Measurements from ENCODE around the gene TRIM9. TPM values are rescaled to one million over a fixed set of nuclear protein-coding genes. Genes with fewer than 3 reads are reported as not detected.

Gene TRIM9
- total RNA-seq, 2 donors from 2014 or later = 0.78 to 9.2 TPM

DNA sequence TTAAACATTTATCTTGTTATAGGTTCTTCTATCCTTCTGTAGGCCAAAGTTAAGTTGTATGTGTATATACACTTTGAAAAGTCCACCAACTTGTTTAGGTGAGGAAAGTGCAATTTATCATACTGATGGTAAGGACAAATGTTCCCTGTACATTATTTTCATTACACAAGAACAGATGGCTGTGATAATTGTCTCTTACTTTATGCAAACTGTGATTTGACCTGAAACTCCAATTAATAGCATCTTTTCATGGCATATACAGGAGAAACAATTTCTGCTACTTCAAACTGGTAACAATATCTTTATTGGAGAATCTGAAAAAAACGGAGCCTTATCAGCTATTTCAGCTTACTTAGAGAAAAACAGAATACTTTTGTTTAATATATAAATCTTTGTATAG, 5.6 kb downstream of the TRIM9 start:
- no peak for TF ChIP-seq POLR2A (IDR thresholded peaks at IDR 0.05)
- TF ChIP-seq, protein P1, sequence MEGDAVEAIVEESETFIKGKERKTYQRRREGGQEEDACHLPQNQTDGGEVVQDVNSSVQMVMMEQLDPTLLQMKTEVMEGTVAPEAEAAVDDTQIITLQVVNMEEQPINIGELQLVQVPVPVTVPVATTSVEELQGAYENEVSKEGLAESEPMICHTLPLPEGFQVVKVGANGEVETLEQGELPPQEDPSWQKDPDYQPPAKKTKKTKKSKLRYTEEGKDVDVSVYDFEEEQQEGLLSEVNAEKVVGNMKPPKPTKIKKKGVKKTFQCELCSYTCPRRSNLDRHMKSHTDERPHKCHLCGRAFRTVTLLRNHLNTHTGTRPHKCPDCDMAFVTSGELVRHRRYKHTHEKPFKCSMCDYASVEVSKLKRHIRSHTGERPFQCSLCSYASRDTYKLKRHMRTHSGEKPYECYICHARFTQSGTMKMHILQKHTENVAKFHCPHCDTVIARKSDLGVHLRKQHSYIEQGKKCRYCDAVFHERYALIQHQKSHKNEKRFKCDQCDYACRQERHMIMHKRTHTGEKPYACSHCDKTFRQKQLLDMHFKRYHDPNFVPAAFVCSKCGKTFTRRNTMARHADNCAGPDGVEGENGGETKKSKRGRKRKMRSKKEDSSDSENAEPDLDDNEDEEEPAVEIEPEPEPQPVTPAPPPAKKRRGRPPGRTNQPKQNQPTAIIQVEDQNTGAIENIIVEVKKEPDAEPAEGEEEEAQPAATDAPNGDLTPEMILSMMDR (IDR thresholded peaks at IDR 0.05) = no peak
- no peak overlapping the region for H3K27ac ChIP-seq
- peaks cover 9% of the 10 kb centered on the region for H3K4me1 ChIP-seq
- peaks cover 0 to 10% of the 10 kb centered on the region in 2 donors for H3K27me3 ChIP-seq
- no peaks in the 10 kb centered on the region for H3K36me3 ChIP-seq (replicated peaks in 1 of 2; ENCODE audit: insufficient read depth in 1 of 2, low read depth in 2 of 2)
- H3K9me3 ChIP-seq = no peaks in the 10 kb centered on the region
- 50 to 51% methylated on average over 1 of the region's 1 CpG for WGBS, 2 donors
- ATAC-seq (no peak), DNase-seq (no peak)
- no peak overlapping the region for H3K4me3 ChIP-seq
- intact Hi-C loops (cut with DNase I) = no loop called here

DNA sequence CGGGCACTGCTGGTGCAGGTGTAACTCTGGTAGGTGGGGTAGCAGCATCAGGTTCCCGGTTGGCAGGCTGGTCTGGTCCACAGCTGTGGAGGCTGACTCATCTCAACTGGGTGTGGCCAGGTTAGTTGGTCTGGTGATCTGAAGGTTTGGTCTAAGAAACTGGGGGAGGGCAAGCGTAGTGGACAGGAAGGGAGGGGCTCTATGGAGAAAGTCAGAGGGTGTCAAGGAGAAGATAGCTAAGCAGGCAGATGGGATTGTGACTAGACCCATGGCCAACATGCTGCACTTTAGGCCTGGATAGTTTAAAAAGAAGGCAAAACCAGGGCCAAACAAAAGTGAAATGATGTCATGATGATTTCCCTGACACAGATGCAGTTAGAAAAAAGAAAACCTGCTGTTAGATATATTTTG, 7.9 kb downstream of the TRIM9 start:
- Histone ChIP-seq H3K4me3 (no peak overlapping the region), H3K27me3 (no peaks in the 10 kb centered on the region), H3K27ac (no peak overlapping the region), H3K36me3 (replicated peaks in 1 of 2; ENCODE audit: insufficient read depth in 1 of 2, low read depth in 2 of 2) (no peaks in the 10 kb centered on the region), H3K4me1 (no peaks in the 10 kb centered on the region), H3K9me3 (no peaks in the 10 kb centered on the region)
- DNase-seq = no peak
- no peak for ATAC-seq
- intact Hi-C loops (cut with DNase I) = no loop called here
- 82 to 86% methylated on average over 3 of the region's 3 CpGs for WGBS, 2 donors
- TF ChIP-seq, protein P1 (IDR thresholded peaks at IDR 0.05) = no peak
- no peak for TF ChIP-seq POLR2A (IDR thresholded peaks at IDR 0.05)

DNA sequence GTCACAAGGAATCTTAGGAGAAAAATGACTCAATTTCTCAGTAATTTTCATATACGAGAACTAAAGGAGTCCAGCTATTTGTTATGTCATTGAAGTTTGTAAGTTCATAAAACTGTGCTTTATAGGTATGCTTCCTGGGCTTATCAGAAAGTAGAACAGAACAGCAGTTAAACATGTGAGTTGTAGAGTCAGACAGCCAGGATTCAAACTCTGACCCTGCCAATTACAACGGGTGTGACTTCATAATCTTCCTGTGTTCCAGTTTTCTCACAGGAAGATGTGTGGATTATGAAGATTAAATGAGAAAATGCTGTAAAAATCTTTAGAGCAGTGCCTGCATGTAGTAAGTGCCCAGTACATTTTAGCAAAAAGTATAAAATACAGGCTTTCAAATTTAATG, 8.9 kb downstream of the TRIM9 start:
- no peak overlapping the region for H3K27ac ChIP-seq

DNA sequence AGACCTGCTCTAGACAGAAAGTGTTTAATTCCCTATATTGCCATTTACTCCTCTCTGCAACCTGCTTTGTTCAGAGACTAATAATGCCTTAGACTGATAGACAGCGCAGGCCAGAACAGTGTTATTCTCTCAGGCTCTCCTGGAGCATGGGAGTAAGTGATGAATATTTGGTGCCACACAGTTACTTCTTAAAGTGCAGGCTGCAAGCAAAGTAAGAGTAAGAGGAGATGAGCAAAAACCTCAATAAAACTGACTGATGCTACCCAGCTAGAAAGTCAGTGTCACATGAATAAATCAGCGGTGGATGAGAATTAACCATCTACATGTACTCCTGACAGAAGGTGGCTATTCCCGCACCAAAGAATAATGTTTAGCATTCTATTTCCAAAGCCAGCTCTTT, 9.9 kb downstream of the TRIM9 start:
- no peaks in the 10 kb centered on the region for H3K9me3 ChIP-seq
- no peak overlapping the region for H3K4me3 ChIP-seq
- DNase-seq (no peak), ATAC-seq (no peak)
- TF ChIP-seq, protein P1 (IDR thresholded peaks at IDR 0.05) = no peak
- no peak for TF ChIP-seq POLR2A (IDR thresholded peaks at IDR 0.05)
- H3K4me1 ChIP-seq = no peaks in the 10 kb centered on the region
- intact Hi-C loops (cut with DNase I) = no loop called here
- no peaks in the 10 kb centered on the region for H3K36me3 ChIP-seq (replicated peaks in 1 of 2; ENCODE audit: insufficient read depth in 1 of 2, low read depth in 2 of 2)
- WGBS, 2 donors = 92 to 95% methylated on average over 3 of the region's 3 CpGs
- no peak overlapping the region for H3K27ac ChIP-seq
- H3K27me3 ChIP-seq = no peaks in the 10 kb centered on the region

More for the DNA sequence above, 8.9 kb downstream of the TRIM9 start:
- Histone ChIP-seq H3K27me3 (no peaks in the 10 kb centered on the region), H3K9me3 (no peaks in the 10 kb centered on the region), H3K4me1 (no peaks in the 10 kb centered on the region), H3K4me3 (no peak overlapping the region), H3K36me3 (replicated peaks in 1 of 2; ENCODE audit: insufficient read depth in 1 of 2, low read depth in 2 of 2) (no peaks in the 10 kb centered on the region)
- WGBS, 2 donors = 48 to 50% methylated on average over 2 of the region's 2 CpGs
- ATAC-seq (no peak), DNase-seq (no peak)
- no peak for TF ChIP-seq POLR2A (IDR thresholded peaks at IDR 0.05)
- TF ChIP-seq, protein P1 (IDR thresholded peaks at IDR 0.05) = no peak
- intact Hi-C loops (cut with DNase I) = no loop called here

- Histone ChIP-seq H3K4me1 (no peaks in the 10 kb centered on the region), H3K9me3 (no peaks in the 10 kb centered on the region), H3K4me3 (no peak overlapping the region), H3K27ac (no peak overlapping the region), H3K36me3 (replicated peaks in 1 of 2; ENCODE audit: insufficient read depth in 1 of 2, low read depth in 2 of 2) (no peaks in the 10 kb centered on the region), H3K27me3 (no peaks in the 10 kb centered on the region)
- TF ChIP-seq POLR2A (IDR thresholded peaks at IDR 0.05) = no peak
- TF ChIP-seq, protein P1 (IDR thresholded peaks at IDR 0.05) = no peak
- ATAC-seq = no peak
- intact Hi-C loops (cut with DNase I) = no loop called here
- no peak for DNase-seq
Observed at GRCh38 chr14:51084507-51084906, 10.4 kb downstream of the TRIM9 start.
